Measurements from ENCODE around the gene CCL19. TPM values are rescaled to one million over a fixed set of nuclear protein-coding genes. Genes with fewer than 3 reads are reported as not detected.
"Not testable (repeated sequence)": the region's sequence is repeated elsewhere in the genome, so short reads cannot be mapped to it uniquely, and the experiment has no call there.

CCL19 gene
- not detected for total RNA-seq
- under 1 TPM in 2 of 3 donors, not detected in 1; 0.23 to 0.31 TPM for polyA plus RNA-seq
- long read RNA-seq, donor 1 = 0 reads
- long read RNA-seq, donor 2 = 0 reads

DNA sequence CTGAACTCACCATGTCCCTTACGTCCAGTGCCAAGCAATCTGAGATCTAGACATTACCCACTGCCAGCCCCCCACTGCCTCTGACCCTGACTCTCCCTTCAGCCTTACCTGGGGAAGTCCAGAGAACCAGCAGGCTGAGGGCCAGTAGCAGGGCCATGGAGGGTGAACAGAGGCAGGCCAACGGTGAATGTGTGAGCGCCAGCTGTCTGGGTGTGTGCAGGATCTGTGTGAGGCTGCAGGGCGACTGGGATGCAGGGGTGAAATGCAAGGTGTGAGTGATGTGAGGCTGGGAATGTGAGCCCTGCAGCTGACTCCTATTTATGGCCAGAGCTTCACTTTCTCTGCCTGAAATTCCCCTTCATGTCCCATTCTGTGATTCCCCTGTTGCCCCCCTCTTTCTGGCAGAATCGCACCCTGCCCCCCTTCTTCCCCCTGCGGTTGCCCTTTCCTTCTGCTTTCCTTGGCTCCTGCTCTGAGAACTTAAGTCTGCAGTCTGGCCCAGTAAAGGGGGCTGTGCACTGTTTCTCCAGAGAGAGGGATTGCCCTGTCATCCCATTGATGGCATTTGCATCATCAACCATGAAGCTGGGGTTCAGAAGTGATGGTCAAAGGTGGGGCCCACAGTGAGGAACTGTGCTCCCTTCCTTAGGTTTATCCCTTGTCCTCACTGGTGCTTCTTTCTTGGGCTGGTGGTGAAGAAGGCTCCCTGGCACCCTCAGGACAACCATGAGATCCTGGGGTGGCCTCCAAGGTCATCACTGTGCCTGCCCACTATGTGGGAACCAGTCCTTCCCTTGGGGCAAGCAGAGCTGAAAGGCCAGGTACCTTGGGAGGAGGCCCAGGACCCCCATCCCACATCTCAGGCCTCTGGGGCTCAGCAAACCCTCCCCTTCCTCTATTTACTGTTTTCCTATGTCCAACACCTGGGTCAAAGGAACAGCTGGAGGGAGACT is at the start of gene CCL19:
TSS of gene CCL19 (minus strand) at position 294 of the 953 bp plus-strand sequence. CDS start at position 157, 137 bp downstream.
- intact Hi-C loops (cut with DNase I) = no loop called here
- Histone ChIP-seq H3K36me3 (ENCODE audit: insufficient read depth in 1 of 2, low read depth in 1 of 2) (no peaks in the 10 kb centered on the region), H3K27ac (no peak within 1 kb of the TSS), H3K4me3 (no peak within 1 kb of the TSS), H3K27me3 (ENCODE audit: insufficient read depth in 3 of 3, low read length in 2 of 3) (no peaks in the 10 kb centered on the region), H3K9me3 (no peaks in the 10 kb centered on the region), H3K4me1 (no peaks in the 10 kb centered on the region)
- ATAC-seq (no peak), DNase-seq (no peak)
- TF ChIP-seq CTCF (IDR thresholded peaks at IDR 0.05) = no peak
- 64 to 73% (median 66%) methylated on average over 6 of the region's 6 CpGs for WGBS, 3 donors

- H3K27ac ChIP-seq; H3K9me3 ChIP-seq; H3K4me3 ChIP-seq; intact Hi-C loops (cut with DNase I); DNase-seq; H3K36me3 ChIP-seq (ENCODE audit: insufficient read depth in 1 of 2, low read depth in 1 of 2); ATAC-seq; H3K4me1 ChIP-seq; H3K27me3 ChIP-seq (ENCODE audit: insufficient read depth in 3 of 3, low read length in 2 of 3): not testable (repeated sequence)
- WGBS, 3 donors = 91 to 96% (median 95%) methylated on average over 15 to 27 of the region's 27 CpGs
These were observed 49.1 kb upstream of the CCL19 start for GRCh38 chr9:34740176-34740575.

GRCh38 chr9:34737677-34738260 is 46.7 kb upstream of the CCL19 start:
- ATAC-seq (no peak), DNase-seq (no peak)
- 63 to 77% (median 67%) methylated on average over 6 of the region's 6 CpGs for WGBS, 3 donors
- Histone ChIP-seq H3K36me3 (ENCODE audit: insufficient read depth in 1 of 2, low read depth in 1 of 2) (no peaks in the 10 kb centered on the region), H3K27ac (no peak overlapping the region), H3K9me3 (no peaks in the 10 kb centered on the region), H3K4me1 (no peaks in the 10 kb centered on the region), H3K27me3 (ENCODE audit: insufficient read depth in 3 of 3, low read length in 2 of 3) (no peaks in the 10 kb centered on the region), H3K4me3 (no peak overlapping the region)
- intact Hi-C loops (cut with DNase I) = no loop called here
- TF ChIP-seq CTCF (IDR thresholded peaks at IDR 0.05) = no peak

GRCh38 chr9:34734720-34735119 is 43.6 kb upstream of the CCL19 start:
- Histone ChIP-seq H3K27ac (no peak overlapping the region), H3K27me3 (ENCODE audit: insufficient read depth in 3 of 3, low read length in 2 of 3) (no peaks in the 10 kb centered on the region), H3K36me3 (ENCODE audit: insufficient read depth in 1 of 2, low read depth in 1 of 2) (no peaks in the 10 kb centered on the region), H3K4me3 (no peak overlapping the region), H3K4me1 (no peaks in the 10 kb centered on the region), H3K9me3 (no peaks in the 10 kb centered on the region)
- DNase-seq (no peak), ATAC-seq (no peak)
- intact Hi-C loops (cut with DNase I) = no loop called here
- TF ChIP-seq CTCF (IDR thresholded peaks at IDR 0.05) = no peak

- Histone ChIP-seq H3K27ac (no peak overlapping the region), H3K4me1 (no peaks in the 10 kb centered on the region), H3K4me3 (no peak overlapping the region), H3K27me3 (ENCODE audit: insufficient read depth in 3 of 3, low read length in 2 of 3) (no peaks in the 10 kb centered on the region), H3K36me3 (ENCODE audit: insufficient read depth in 1 of 2, low read depth in 1 of 2) (no peaks in the 10 kb centered on the region), H3K9me3 (no peaks in the 10 kb centered on the region)
- DNase-seq = no peak
- intact Hi-C loops (cut with DNase I) = no loop called here
- 83 to 84% (median 83%) methylated on average over 2 of the region's 2 CpGs for WGBS, 3 donors
- no peak for TF ChIP-seq CTCF (IDR thresholded peaks at IDR 0.05)
- ATAC-seq = no peak
These were observed 41.8 kb upstream of the CCL19 start for GRCh38 chr9:34732886-34733285.
